D721Med (cell line): ENCODE data around the gene KRTAP2-3.
"Not testable (repeated sequence)": the region's sequence is repeated elsewhere in the genome, so short reads cannot be mapped to it uniquely, and the experiment has no call there.

Experiments used
- DNase-seq: peaks from one replicate; pipeline ENCODE4 v3.0.0; 2011; ENCODE audit warnings: low spot score; ENCODE audit not compliant: insufficient read length
- FAIRE-seq: peaks from 2 replicates; lab custom pipeline; 2011; peaks lifted over from hg19 to GRCh38; lab: Jason Lieb, UNC
- TF ChIP-seq, protein P1 (sequence below): IDR thresholded peaks from 2 replicates; pipeline ENCODE4 v1.5.1; 2012; ENCODE audit warnings: mild to moderate bottlenecking, control low read depth; ENCODE audit not compliant: insufficient read depth; ENCODE audit errors: missing control alignments

Gene KRTAP2-3

GRCh38 chr17:41063449-41063848, 3.5 kb upstream of the KRTAP2-3 start:
- TF ChIP-seq, protein P1, sequence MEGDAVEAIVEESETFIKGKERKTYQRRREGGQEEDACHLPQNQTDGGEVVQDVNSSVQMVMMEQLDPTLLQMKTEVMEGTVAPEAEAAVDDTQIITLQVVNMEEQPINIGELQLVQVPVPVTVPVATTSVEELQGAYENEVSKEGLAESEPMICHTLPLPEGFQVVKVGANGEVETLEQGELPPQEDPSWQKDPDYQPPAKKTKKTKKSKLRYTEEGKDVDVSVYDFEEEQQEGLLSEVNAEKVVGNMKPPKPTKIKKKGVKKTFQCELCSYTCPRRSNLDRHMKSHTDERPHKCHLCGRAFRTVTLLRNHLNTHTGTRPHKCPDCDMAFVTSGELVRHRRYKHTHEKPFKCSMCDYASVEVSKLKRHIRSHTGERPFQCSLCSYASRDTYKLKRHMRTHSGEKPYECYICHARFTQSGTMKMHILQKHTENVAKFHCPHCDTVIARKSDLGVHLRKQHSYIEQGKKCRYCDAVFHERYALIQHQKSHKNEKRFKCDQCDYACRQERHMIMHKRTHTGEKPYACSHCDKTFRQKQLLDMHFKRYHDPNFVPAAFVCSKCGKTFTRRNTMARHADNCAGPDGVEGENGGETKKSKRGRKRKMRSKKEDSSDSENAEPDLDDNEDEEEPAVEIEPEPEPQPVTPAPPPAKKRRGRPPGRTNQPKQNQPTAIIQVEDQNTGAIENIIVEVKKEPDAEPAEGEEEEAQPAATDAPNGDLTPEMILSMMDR: no peak
- DNase-seq: no peak
- FAIRE-seq: no peak

DNA sequence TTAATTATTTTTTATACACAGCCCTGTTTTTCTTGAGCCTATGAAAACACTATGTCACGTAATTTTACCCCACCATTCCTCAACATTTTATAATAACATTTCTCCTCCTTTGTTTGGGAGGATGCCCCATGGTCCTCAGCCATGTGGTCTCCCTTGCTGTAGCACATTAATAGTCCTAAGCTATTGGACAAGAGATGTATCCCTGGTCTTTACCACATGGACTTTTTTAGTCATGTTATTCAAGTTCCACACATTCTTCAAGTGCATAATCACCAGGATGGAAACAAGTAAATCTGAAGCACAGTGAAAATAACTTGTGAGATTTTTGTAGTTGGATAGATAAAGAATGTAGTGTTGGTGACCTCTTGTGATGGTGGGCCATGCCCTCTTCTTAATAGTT, 2.0 kb upstream of the KRTAP2-3 start:
- FAIRE-seq: no peak
- DNase-seq: no peak
- TF ChIP-seq, protein P1: no peak

DNA sequence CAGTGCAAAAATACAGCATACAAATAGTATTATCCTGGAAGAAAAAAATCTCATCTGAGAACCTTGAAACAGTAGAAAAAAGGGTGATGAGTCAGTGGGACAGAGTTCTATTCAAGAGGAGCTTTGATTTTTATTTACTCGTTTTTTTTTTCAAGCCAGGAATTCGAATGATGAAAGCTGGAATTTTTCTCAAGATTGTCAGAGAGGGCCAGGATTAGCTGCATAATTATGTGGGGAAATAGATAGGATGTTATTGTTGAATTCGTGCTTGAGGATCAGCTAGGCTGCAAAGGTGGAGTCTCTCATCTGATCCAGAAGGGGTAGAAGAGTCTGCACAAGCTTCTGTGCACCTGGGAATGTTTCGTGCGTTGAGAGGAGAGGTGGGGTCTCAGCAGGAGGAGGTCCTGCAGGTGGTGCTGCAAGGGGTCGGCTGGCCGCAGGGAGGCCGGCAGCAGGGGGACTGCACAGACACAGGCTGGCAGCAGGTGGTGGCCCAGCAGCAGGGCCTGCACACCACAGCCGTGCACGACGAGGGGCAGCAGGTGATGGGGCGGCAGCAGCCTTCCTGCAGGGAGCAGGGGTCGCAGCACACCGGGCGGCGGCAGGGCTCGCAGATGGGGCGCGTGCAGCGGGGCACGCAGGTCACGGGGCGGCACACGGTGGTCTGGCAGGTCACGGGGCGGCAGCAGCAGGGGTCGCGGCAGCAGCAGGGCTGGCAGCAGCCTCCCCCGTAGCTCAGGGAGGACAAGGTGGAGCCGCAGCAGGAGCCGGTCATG, 450 bp downstream of the KRTAP2-3 start:
- not testable (repeated sequence) for DNase-seq, FAIRE-seq

GRCh38 chr17:41058741-41059140, 1.2 kb downstream of the KRTAP2-3 start:
- DNase-seq (no peak), FAIRE-seq (no peak)
- TF ChIP-seq, protein P1: no peak

DNA sequence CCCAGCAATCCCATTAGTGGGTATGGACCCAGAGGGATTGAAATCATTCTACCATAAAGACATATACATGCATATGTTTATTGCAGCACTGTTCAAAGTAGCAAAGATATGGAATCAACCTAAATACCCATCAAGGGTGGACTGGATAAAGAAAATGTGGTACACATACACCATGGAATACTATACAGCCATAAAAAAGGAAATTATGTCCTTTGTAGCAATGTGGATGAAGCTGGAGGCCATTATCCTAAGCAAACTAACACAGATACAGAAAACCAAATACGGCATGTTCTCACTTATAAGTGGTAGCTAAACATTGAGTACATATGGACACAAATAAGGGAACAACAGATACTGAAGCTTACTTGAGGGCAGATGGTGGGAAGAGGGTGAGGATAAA, 2.4 kb downstream of the KRTAP2-3 start:
- DNase-seq: no peak
- no peak for FAIRE-seq
- TF ChIP-seq, protein P1: no peak

DNA sequence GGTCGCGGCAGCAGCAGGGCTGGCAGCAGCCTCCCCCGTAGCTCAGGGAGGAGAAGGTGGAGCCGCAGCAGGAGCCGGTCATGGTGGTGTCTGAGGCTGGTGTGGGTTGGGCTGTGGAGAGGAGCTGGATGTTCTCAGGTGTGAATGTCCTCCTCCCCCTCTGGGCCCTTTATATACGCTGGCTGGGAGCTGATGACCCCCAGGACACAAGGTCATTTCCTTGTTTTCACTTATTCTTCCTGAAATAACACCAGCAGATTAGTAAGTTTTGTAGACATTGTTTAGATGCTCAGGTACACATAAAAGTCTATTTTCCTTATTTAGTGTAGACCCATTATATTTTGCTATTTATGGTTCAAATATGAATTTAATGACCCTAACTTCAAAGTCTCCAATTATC, 4.8 kb downstream of the KRTAP2-3 start, which contains the start of gene KRTAP2-2:
Gene KRTAP2-2 (minus strand): TSS at position 101 of the 400 bp plus-strand sequence. CDS start 19 bp downstream, at position 82.
- not testable (repeated sequence) for FAIRE-seq, DNase-seq

- not testable (repeated sequence) for DNase-seq, FAIRE-seq
Measured at GRCh38 chr17:41054556-41054955, 5.4 kb downstream of the KRTAP2-3 start.

GRCh38 chr17:41054025-41054424, 5.9 kb downstream of the KRTAP2-3 start:
- TF ChIP-seq, protein P1: no peak
- FAIRE-seq (no peak), DNase-seq (no peak)
